Adrenal gland (tissue), 12 donors: ENCODE measurements around the gene ASB2. TPM values are rescaled to one million over a fixed set of nuclear protein-coding genes. Genes with fewer than 3 reads are reported as not detected.

Experiments used
- DNase-seq, 7 donors: peaks; one replicate each; pipeline ENCODE4 v3.0.0-alpha.2; 2019 to 2020
- H3K27ac ChIP-seq, 5 donors: fragments of 200-600 bp; sonication (generic) in 4 of 5; 1 replicate in 3 of 5; 2 replicates in 2 of 5; pipeline versions ENCODE4 v1.5.1 to v1.8.0; 2016 to 2020; ENCODE audit warnings: mild to moderate bottlenecking in 1 of 5
- H3K27me3 ChIP-seq: fragments of 200-600 bp; 2 replicates; pipeline ENCODE4 v1.8.0; 2021
- H3K36me3 ChIP-seq, 2 donors: fragments of 200-600 bp; replicated peaks in 1 of 2; 1 replicate in 1 of 2; 2 replicates in 1 of 2; pipeline versions ENCODE4 v1.5.1 to v1.8.0; 2018 to 2022
- H3K4me1 ChIP-seq, 2 donors: fragments of 200-600 bp; replicated peaks in 1 of 2; 1 replicate in 1 of 2; 2 replicates in 1 of 2; pipeline versions ENCODE4 v1.5.1 to v1.8.0; 2018 to 2021
- H3K4me3 ChIP-seq, 4 donors: fragments of 200-600 bp; sonication (generic) in 3 of 4; one replicate each; pipeline ENCODE4 v1.5.1; 2016 to 2018
- H3K9me3 ChIP-seq, 3 donors: fragments of 200-600 bp; sonication (generic) in 1 of 3; replicated peaks in 1 of 3; 1 replicate in 2 of 3; 2 replicates in 1 of 3; pipeline versions ENCODE4 v1.5.1 to v1.8.0; 2016 to 2021
- CTCF ChIP-seq, 6 experiments: fragments of 450-650 bp in 4 of 6; fragments of 200-600 bp in 2 of 6; sonication (generic) in 1 of 6; IDR thresholded peaks; 1 replicate in 5 of 6; 2 replicates in 1 of 6; pipeline versions ENCODE4 v1.5.1 to v1.8.0; 2016 to 2021; ENCODE audit warnings: antibody characterized with exemption in 6 of 6, mild to moderate bottlenecking in 2 of 6, moderate library complexity in 1 of 6
- POLR2A ChIP-seq, 2 donors: fragments of 450-650 bp; IDR thresholded peaks; one replicate each; pipeline ENCODE4 v1.6.1; 2017; ENCODE audit warnings: antibody characterized with exemption in 2 of 2, mild to moderate bottlenecking in 2 of 2, moderate library complexity in 1 of 2
- WGBS, 4 donors: extraction: QIAGEN DNeasy Blood & Tissue Kit in 2 of 4; methylation state at CpG; one replicate each; pipeline versions ENCODE4 v1.1.5 to v1.1.7; 2013 to 2017; 5-methylcytosine and 5-hydroxymethylcytosine counted together
- intact Hi-C, 2 donors: fragments of 100-400 bp; cut with DNase I; formaldehyde crosslinking; loops; one replicate each; pipeline versions ENCODE4 v1.14.1 to v1.15.0; 2022 to 2023
- polyA plus RNA-seq, 3 donors: library from polyadenylated mRNA; stranded (reverse); fragments of 200-250 nt in 2 of 3; fragments of 350-450 nt in 1 of 3; fragmentation: Illumina TruSeq in 1 of 3; extraction: RNeasy Lipid Tissue Mini Kit (QIAGEN cat#74804) in 1 of 3; gene quantifications; one replicate each; pipeline ENCODE4 v1.2.3, GENCODE V29; 2013 to 2014
- total RNA-seq, 9 donors: library from RNA; depleted of rRNA in 4 of 9; stranded (reverse); fragments of >200 nt in 4 of 9; fragments of 120-200 nt in 1 of 9; fragmentation: NEBNext Ultra II Directional in 1 of 9; extraction: Animal tissue kit (Norgen Biotek cat#: 25700) in 1 of 9; gene quantifications; one replicate each; pipeline versions ENCODE4 v1.1.0 to v1.2.4, GENCODE V29; 2013 to 2023
- donor health status: healthy with polysubstance abuse.
- donor health status: Bipolar disorder and iron deficiency.
- donor health status: DM: yes; HTN: yes; CAD: no.
- donor health status: DM: no; HTN: no; CAD: no.
- donor health status: DM: no; HTN: no; CAD: no.
- donor health status: DM: yes; HTN: yes; CAD: no.

ASB2 gene
- total and polyA plus RNA-seq, 12 donors = 0.19 to 5.9 (median 0.66) TPM; not detected in 1

- TF ChIP-seq POLR2A (IDR thresholded peaks at IDR 0.05) (no peak), CTCF (IDR thresholded peaks at IDR 0.05) (no peak)
- Histone ChIP-seq H3K9me3 (no peaks in the 10 kb centered on the region), H3K4me1 (no peaks in the 10 kb centered on the region), H3K36me3 (no peaks in the 10 kb centered on the region), H3K27me3 (no peaks in the 10 kb centered on the region), H3K4me3 (no peak overlapping the region), H3K27ac (no peak overlapping the region)
- DNase-seq = no peak
- WGBS, 4 donors = 69 to 85% (median 71%) methylated on average over 9 of the region's 9 CpGs
- intact Hi-C loops = no loop called here
Measured at GRCh38 chr14:93975791-93976476, 436 bp downstream of the ASB2 start.

- no peaks in the 10 kb centered on the region for H3K36me3 ChIP-seq
- TF ChIP-seq CTCF (IDR thresholded peaks at IDR 0.05) (no peak), POLR2A (IDR thresholded peaks at IDR 0.05) (no peak)
- no peaks in the 10 kb centered on the region for H3K4me1 ChIP-seq
- no peak overlapping the region for H3K27ac ChIP-seq
- no peaks in the 10 kb centered on the region for H3K9me3 ChIP-seq
- no peak overlapping the region for H3K4me3 ChIP-seq
- no peaks in the 10 kb centered on the region for H3K27me3 ChIP-seq
- intact Hi-C loops = no loop called here
- 74 to 86% (median 84%) methylated on average over 5 to 12 of the region's 12 CpGs for WGBS, 4 donors
- DNase-seq = no peak
Measured at GRCh38 chr14:93974833-93975232, 1.5 kb downstream of the ASB2 start.

- DNase-seq = no peak
- TF ChIP-seq POLR2A (IDR thresholded peaks at IDR 0.05) = no peak
- no peak for TF ChIP-seq CTCF (IDR thresholded peaks at IDR 0.05)
- Histone ChIP-seq H3K4me3 (no peak overlapping the region), H3K27ac (no peak overlapping the region), H3K9me3 (no peaks in the 10 kb centered on the region), H3K36me3 (no peaks in the 10 kb centered on the region), H3K27me3 (no peaks in the 10 kb centered on the region), H3K4me1 (no peaks in the 10 kb centered on the region)
- intact Hi-C loops = no loop called here
- 85 to 92% (median 88%) methylated on average over 6 of the region's 6 CpGs for WGBS, 4 donors
Measured at GRCh38 chr14:93974299-93974698, 2.1 kb downstream of the ASB2 start.

- 77 to 100% (median 93%) methylated on average over 1 to 6 of the region's 6 CpGs for WGBS, 4 donors
- Histone ChIP-seq H3K27me3 (no peaks in the 10 kb centered on the region), H3K36me3 (no peaks in the 10 kb centered on the region), H3K4me3 (no peak overlapping the region), H3K9me3 (no peaks in the 10 kb centered on the region), H3K4me1 (no peaks in the 10 kb centered on the region), H3K27ac (no peak overlapping the region)
- TF ChIP-seq CTCF (IDR thresholded peaks at IDR 0.05) (no peak), POLR2A (IDR thresholded peaks at IDR 0.05) (no peak)
- no peak for DNase-seq
- intact Hi-C loops = no loop called here
Measured at GRCh38 chr14:93973607-93974006, 2.8 kb downstream of the ASB2 start.
